HEK293T (cell line): ENCODE results near the gene INSC.

Experiments
- CTCF ChIA-PET: fragments of 350-600 bp; formaldehyde crosslinking; extraction: SDS; loops from one replicate; lab custom pipeline; 2021; ENCODE audit warnings: antibody characterized with exemption, inconsistent platforms; lab: Yijun Ruan, JAX
- POLR2A ChIA-PET: fragments of 350-600 bp; formaldehyde crosslinking; extraction: SDS; loops from one replicate; lab custom pipeline; 2020; ENCODE audit warnings: antibody characterized with exemption, inconsistent platforms; lab: Yijun Ruan, JAX
- DNase-seq: peaks from one replicate; pipeline ENCODE4 v3.0.0; 2012; ENCODE audit warnings: mixed read lengths; ENCODE audit errors: extremely low spot score
- ARNT ChIP-seq: fragments of 450-650 bp; IDR thresholded peaks from 2 replicates; pipeline ENCODE4 v1.6.1; 2017; ENCODE audit warnings: mild to moderate bottlenecking
- BHLHE40 ChIP-seq: fragments of 450-650 bp; IDR thresholded peaks from 2 replicates; pipeline ENCODE4 v1.6.1; 2016; ENCODE audit warnings: mild to moderate bottlenecking, moderate library complexity, borderline replicate concordance
- CTBP1 ChIP-seq: fragments of 450-650 bp; IDR thresholded peaks from 2 replicates; pipeline ENCODE4 v1.6.1; 2016; ENCODE audit warnings: borderline replicate concordance
- ELF4 ChIP-seq: fragments of 450-650 bp; IDR thresholded peaks from 2 replicates; pipeline ENCODE4 v1.6.1; 2017; ENCODE audit warnings: antibody characterized with exemption
- FOXA1 ChIP-seq: fragments of 450-650 bp; IDR thresholded peaks from 2 replicates; pipeline ENCODE4 v1.6.1; 2016; ENCODE audit warnings: mild to moderate bottlenecking
- FOXK2 ChIP-seq: fragments of 450-650 bp; IDR thresholded peaks from 2 replicates; pipeline ENCODE4 v1.6.1; 2016; ENCODE audit warnings: mild to moderate bottlenecking
- FOXM1 ChIP-seq: fragments of 450-650 bp; IDR thresholded peaks from 2 replicates; pipeline ENCODE4 v1.6.1; 2017; ENCODE audit warnings: mild to moderate bottlenecking, borderline replicate concordance
- HDGF ChIP-seq: fragments of 450-650 bp; IDR thresholded peaks from 2 replicates; pipeline ENCODE4 v1.6.1; 2017; ENCODE audit warnings: antibody characterized with exemption, borderline replicate concordance
- L3MBTL2 ChIP-seq: fragments of 450-650 bp; conservative IDR thresholded peaks from 2 replicates; pipeline ENCODE4 v1.6.1; 2016; ENCODE audit warnings: mild to moderate bottlenecking
- LEF1 ChIP-seq: fragments of 450-650 bp; IDR thresholded peaks from 2 replicates; pipeline ENCODE4 v1.6.1; 2017; ENCODE audit warnings: mild to moderate bottlenecking, borderline replicate concordance
- NFRKB ChIP-seq: fragments of 450-650 bp; IDR thresholded peaks from 2 replicates; pipeline ENCODE4 v1.6.1; 2016; ENCODE audit warnings: mild to moderate bottlenecking, moderate library complexity
- SP1 ChIP-seq: fragments of 450-650 bp; IDR thresholded peaks from 2 replicates; pipeline ENCODE4 v1.6.1; 2017
- SUZ12 ChIP-seq: fragments of 450-650 bp; IDR thresholded peaks from 2 replicates; pipeline ENCODE4 v1.6.1; 2016; ENCODE audit warnings: mild to moderate bottlenecking
- TARDBP ChIP-seq: fragments of 450-650 bp; IDR thresholded peaks from 2 replicates; pipeline ENCODE4 v1.6.1; 2016
- ZNF384 ChIP-seq: fragments of 450-650 bp; IDR thresholded peaks from 2 replicates; pipeline ENCODE4 v1.6.1; 2016
- TF ChIP-seq, protein P1 (sequence below): fragments of 450-650 bp; IDR thresholded peaks from 2 replicates; pipeline ENCODE4 v1.6.1; 2016

Gene INSC

DNA sequence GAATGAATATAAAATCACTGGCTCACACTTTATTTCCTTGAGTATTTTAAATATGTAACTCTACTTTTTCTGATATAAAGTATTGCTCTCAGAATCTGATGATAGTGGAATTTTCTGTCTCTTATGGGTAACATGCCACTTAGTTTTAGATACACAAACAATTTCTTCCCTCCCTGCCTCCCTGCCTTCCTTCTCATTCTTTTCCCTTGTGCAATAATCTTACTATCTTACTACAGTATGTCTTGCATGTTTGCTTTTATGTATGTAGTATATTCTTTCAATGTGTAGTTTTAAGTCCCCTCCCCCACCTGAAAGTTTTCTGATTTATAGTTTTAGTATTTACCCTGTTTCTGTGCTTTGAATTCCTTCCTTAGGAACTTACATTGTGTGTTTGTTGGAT is 48.4 kb downstream of the INSC start:
- ChIA-PET CTCF (no interaction called here), POLR2A (no interaction called here)
- TF ChIP-seq ELF4 (no peak), HDGF (no peak), TARDBP (no peak), FOXK2 (no peak), ARNT (no peak), FOXM1 (no peak), CTBP1 (no peak), L3MBTL2 (no peak), SUZ12 (no peak), NFRKB (no peak)
- TF ChIP-seq, protein P1, sequence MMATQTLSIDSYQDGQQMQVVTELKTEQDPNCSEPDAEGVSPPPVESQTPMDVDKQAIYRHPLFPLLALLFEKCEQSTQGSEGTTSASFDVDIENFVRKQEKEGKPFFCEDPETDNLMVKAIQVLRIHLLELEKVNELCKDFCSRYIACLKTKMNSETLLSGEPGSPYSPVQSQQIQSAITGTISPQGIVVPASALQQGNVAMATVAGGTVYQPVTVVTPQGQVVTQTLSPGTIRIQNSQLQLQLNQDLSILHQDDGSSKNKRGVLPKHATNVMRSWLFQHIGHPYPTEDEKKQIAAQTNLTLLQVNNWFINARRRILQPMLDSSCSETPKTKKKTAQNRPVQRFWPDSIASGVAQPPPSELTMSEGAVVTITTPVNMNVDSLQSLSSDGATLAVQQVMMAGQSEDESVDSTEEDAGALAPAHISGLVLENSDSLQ = no peak
- no peak for DNase-seq

DNA sequence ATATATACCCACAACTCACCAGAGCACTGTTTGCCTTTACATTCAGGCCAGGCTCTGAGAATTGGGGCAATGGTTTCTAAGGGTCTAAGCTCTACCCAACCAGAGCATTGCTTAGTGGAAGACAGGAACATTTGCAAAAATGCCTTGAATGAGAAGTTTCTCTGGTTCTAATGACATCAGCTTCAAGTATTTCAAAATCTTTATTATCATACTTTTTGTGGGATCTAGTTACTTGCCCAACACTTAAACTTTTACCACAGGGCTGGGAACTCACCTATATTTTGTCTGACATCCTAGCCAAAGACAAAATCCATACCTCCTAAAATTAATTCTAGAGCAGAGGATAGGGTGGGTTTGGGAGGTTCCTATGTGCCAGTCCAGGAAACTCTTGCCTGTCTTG is 51.5 kb downstream of the INSC start:
- CTCF ChIA-PET = no interaction called here
- POLR2A ChIA-PET = interaction anchor here (1.1 kb wide), 1 partner anchor 29 kb away, joined by 3 read pairs; no protein-coding TSS in a partner anchor
- DNase-seq = no peak
- no peak for TF ChIP-seq TARDBP

DNA sequence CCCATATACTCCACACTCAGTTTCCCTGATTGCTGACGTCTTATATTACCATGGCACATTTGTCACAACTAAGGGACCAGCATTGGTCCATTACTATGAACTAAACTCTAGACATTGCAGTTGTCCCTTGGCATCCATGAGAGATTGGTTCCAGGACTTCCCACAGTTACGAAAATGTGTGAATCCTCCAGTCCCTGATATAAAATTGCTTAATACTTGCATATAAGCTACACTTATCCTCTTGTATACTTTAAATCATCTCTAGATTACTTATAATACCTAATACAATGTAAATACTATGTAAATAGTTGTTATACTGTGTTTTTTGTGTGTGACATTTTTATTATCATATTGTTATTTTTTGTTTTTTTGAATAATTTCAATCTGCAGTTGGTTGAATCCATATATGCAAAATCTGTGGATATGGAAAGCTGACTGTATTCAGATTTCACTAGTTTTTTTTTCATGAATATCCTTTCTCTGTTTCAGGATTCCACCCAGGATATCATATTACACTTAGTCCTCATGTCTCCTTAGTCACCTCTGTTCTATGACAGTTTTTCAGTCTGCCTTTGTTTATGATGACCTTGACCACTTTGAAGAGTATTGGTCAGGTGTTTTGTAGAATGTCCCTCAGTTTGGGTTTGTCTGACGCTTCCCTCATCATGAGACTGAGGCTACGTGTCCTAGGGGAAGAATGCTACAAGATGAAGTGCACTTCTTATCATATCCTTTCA is 55.3 kb downstream of the INSC start:
- ChIA-PET CTCF (interaction anchor here (1.5 kb wide), 1 partner anchor 11 kb away, joined by 4 read pairs; no protein-coding TSS in a partner anchor), POLR2A (no interaction called here)
- no peak for TF ChIP-seq FOXM1
- no peak for TF ChIP-seq ELF4
- no peak for TF ChIP-seq TARDBP
- TF ChIP-seq SP1 = no peak
- TF ChIP-seq NFRKB = no peak
- no peak for TF ChIP-seq ZNF384
- no peak for TF ChIP-seq FOXK2
- TF ChIP-seq, protein P1 = no peak
- TF ChIP-seq BHLHE40 = no peak
- no peak for TF ChIP-seq ARNT
- no peak for TF ChIP-seq LEF1
- TF ChIP-seq FOXA1 = no peak
- TF ChIP-seq L3MBTL2 = no peak
- no peak for TF ChIP-seq CTBP1
- no peak for DNase-seq

DNA sequence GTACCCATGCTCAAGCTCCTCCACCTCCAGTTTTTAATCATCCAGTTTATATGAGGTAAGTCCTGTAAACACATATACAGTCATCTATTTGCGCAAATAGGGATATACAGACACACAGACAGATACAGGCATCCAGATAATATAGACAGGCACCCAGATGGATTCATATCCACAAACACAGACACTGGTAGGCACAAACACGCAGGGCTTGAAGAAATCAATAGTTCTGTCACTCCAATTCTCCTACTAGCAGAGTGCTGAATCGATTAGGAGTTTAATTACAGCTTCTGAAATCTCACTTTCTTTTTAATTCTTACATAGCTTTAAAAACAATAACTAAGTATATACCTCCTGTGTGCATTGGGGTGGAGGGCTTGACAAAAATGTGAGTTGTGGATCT is 56.0 kb downstream of the INSC start:
- ChIA-PET POLR2A (no interaction called here), CTCF (no interaction called here)
- DNase-seq = no peak
- TF ChIP-seq CTBP1 (no peak), SP1 (no peak), LEF1 (no peak), FOXA1 (no peak), ZNF384 (no peak), HDGF (no peak), ELF4 (no peak), BHLHE40 (no peak), TARDBP (no peak), L3MBTL2 (no peak), NFRKB (no peak), ARNT (no peak), FOXM1 (no peak), FOXK2 (no peak), SUZ12 (no peak)
- TF ChIP-seq, protein P1 = no peak

DNA sequence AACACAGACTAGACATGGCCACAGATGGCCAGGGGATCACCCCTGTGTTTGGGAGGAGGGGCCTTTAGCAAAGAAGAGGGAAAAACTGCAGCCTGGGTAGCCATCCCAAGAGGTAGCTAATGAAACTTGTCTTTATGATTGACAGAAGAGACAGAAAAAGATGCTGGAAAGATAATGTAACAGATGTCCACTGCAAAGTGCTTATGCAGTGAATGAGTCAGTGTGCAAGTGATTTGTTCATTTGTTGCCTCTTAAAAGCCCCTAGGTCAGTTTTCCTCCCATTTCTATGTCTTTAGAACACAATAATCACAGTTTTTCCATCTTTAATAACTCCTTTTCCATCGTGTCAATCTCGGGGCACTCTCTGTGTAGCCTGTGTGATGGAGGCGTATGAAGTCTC is 57.2 kb downstream of the INSC start:
- POLR2A ChIA-PET = no interaction called here
- TF ChIP-seq NFRKB (no peak), ARNT (no peak), SUZ12 (no peak)
- CTCF ChIA-PET = no interaction called here
- no peak for DNase-seq

DNA sequence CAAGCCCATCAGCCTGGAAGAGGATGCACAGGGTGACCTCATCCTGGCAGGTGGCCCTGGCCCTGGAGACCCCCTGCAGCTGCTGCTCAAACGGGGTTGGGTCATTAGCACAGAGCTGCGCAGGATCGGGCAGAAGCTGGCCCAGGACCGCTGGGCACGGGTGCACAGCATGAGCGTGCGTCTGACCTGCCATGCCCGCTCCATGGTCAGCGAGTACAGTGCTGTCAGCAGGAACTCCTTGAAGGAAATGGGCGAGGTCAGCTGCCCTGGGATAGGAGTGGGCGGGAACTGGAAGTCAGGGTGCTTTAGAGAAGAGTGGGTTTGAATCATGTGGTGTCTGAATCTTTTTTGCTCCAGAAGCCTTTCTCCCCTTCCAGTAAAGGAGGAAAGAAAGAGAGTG is 61.1 kb downstream of the INSC start:
- ChIA-PET CTCF (interaction anchor here (0.9 kb wide), 1 partner anchor 17 kb away, joined by 3 read pairs; no protein-coding TSS in a partner anchor), POLR2A (no interaction called here)
- no peak for TF ChIP-seq L3MBTL2
- no peak for TF ChIP-seq FOXA1
- no peak for TF ChIP-seq SP1
- TF ChIP-seq LEF1 = no peak
- TF ChIP-seq, protein P1 = no peak
- TF ChIP-seq ELF4 = no peak
- TF ChIP-seq ARNT = no peak
- TF ChIP-seq HDGF = no peak
- TF ChIP-seq SUZ12 = no peak
- TF ChIP-seq FOXM1 = no peak
- no peak for TF ChIP-seq NFRKB
- no peak for DNase-seq
